GM19372 (cell line): ENCODE data around the gene HOXA3.

Experiments used
- ATAC-seq: cut with Tn5 transposase; IDR thresholded peaks from one replicate; pipeline ENCODE4 v1.9.1; 2021; ENCODE audit warnings: mild to moderate bottlenecking, low read depth, moderate library complexity; ENCODE audit not compliant: unreplicated experiment

The HOXA3 gene

GRCh38 chr7:27106901-27107240 is 45.5 kb downstream of the HOXA3 start:
- no peak for ATAC-seq

DNA sequence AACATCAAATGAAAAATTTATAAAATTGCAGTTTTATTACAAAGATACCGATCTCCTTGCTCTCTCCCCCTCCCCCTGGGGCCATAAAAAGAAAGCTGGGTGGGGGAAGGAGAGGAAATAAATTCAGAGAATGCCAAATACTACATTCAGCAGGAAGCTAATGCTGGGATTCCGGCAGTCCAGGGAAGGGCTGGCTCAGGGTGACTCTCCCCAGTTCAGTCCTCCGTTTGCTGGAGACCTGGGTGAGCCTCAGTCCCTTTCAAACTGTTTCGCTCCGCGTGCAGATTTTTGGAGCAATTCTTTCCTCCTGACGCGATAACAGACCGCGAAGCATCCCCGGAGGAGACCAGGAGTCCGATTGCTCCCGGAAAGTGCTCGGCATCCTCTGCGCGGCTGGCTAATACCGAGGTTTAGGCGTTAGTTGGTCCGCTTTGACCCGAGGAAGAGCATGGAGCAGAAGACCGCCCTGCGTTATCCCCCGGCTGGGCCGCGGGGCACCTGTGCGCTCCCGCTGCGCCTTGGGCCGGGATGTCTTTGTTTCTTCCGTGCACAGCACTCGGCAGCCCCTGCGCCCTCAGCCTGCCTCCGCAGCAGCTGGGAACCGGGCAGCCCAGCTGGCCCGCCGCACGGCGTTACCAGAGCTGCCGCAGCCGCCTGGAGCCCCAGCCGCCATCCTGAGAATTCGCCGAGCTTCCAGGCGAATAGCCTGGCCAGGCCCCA is 46.0 kb downstream of the HOXA3 start:
- no peak for ATAC-seq

GRCh38 chr7:27105301-27106031 is 46.9 kb downstream of the HOXA3 start:
- ATAC-seq = no peak

DNA sequence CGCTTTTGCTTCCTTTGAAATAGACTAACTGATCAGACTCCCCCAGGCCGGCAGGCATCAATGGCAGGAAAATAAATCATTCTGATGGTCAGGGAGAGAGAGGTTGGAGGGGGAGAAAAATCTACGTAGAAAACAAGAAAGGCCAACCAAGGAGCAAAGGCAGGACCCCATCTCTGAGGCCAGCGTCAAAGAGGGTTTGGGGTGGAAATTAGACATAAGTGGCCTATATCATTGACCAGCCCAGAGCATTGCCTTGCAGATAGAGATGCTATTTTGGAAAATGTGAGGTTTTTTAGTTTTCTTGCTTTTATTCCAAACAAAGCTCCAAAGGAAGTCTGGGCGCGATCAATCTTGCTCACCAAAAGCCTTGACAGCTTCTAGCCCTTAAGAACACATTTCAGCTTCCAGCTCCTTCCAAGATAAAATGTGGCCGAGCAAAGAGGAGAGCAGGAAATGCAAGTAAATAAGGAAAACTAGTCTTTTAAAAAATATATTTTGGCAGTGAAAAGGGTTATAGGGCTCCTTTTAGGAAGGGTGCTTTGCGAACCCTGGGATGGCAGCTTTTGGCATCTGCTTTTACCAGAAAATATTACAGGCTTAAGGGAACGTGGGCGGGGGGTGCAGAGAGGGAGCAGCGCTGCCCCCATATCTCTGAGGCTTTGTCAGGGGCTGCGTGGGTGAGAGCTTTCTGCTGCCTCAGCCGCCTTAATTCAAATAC is 47.9 kb downstream of the HOXA3 start:
- ATAC-seq = no peak

GRCh38 chr7:27103489-27104226 is 48.7 kb downstream of the HOXA3 start:
- no peak for ATAC-seq

DNA sequence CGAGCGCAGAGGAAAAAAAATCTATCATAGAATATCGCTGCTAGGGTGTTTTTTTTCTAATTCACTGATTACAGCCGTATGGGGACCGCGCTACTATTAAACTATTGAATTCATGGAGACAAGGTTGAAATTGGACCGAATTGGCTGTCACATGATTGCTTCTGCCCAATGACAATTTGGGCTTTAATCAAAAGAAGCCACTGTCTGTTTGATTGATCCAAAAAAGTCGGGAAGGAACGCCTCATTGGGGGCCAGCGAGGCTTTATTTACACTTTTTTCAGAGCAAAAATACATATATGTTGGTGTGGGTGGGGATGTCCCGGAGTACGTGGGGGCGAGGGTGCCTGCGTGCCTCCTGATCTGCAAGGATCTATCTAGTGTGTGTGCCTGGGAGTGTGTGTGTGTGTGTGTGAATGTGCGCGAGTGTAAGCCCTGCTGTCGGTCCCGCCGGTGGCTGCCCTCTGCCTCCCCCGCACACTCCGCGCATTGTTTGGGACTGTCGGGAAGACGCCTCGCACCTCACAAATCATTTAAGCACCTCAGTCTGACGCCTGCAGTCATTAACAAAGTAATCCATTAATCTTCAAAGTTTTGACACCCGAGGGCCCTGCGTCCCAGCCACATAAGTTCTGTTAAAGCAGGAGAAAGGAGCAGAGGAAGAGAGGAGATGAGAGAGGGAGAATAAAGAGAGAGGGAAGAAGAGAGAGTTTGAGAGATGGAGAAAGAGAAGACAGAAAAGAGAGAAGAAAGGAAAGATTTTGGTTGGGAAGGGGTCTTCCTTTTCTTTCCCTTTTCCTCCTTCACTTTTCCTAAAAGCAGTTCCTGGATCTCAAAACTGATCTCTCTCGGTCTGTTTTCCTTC is 49.6 kb downstream of the HOXA3 start, which contains the start of gene HOXA2:
HOXA2 (minus strand) TSS at position 103 of the 862 bp plus-strand sequence. CDS start 183 bp downstream, outside the sequence.
- no peak for ATAC-seq

GRCh38 chr7:27101957-27102580 is 50.3 kb downstream of the HOXA3 start:
- no peak for ATAC-seq

DNA sequence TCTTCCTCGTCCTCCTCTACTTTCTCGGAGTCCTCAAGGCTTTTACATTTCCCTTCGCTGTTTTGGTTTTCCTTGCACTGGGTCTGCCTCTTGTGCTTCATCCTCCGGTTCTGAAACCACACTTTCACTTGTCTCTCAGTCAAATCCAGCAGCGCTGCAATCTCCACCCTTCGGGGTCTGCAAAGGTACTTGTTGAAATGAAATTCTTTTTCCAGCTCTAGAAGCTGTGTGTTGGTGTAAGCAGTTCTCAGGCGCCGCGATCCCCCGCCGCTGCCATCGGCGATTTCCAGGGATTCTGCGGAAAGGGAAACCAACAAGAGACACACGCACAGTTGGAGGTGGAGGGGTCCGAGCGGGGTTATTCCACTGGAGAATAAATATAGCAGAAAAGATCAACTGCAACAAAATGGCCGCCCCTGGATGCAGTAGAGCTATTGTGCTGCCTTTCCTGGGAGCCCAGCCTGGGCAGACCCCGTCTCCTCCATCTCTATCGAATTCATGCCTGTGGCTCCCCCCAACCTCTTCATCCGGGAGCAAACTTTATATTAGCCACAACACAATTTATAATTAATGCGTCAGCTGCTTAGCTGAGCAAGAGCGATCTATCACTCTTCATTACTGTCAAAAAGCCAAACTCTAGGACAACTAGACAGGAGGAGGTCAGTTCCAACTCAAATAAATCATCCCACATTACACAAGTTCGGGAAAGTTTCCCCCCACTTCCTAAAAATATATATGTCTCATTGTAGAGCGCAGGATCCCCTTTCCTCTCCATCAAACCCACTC is 51.0 kb downstream of the HOXA3 start:
- no peak for ATAC-seq

DNA sequence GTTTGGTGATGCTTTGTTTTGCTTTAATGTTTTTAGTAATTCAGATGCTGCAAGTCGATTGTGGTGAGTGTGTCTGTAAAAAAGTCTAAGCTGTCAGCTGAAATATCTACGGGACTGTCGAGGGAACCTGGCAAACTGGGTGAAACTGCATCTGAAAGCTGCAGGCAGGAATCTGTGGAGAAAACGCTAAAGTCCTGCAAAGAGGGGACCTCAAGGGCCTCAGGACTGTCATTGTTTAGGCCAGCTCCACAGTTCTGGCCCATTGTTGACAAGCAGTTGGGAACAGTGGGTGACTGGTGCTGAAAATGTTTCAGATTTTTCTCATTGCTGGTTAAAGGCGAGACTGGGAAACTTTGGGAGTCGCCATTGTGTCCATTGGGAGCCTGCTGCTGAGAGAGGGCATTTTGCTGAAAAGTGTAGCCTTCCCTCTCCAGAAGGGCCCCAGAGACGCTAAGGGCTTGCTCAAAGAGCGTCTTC is 51.7 kb downstream of the HOXA3 start:
- no peak for ATAC-seq

DNA sequence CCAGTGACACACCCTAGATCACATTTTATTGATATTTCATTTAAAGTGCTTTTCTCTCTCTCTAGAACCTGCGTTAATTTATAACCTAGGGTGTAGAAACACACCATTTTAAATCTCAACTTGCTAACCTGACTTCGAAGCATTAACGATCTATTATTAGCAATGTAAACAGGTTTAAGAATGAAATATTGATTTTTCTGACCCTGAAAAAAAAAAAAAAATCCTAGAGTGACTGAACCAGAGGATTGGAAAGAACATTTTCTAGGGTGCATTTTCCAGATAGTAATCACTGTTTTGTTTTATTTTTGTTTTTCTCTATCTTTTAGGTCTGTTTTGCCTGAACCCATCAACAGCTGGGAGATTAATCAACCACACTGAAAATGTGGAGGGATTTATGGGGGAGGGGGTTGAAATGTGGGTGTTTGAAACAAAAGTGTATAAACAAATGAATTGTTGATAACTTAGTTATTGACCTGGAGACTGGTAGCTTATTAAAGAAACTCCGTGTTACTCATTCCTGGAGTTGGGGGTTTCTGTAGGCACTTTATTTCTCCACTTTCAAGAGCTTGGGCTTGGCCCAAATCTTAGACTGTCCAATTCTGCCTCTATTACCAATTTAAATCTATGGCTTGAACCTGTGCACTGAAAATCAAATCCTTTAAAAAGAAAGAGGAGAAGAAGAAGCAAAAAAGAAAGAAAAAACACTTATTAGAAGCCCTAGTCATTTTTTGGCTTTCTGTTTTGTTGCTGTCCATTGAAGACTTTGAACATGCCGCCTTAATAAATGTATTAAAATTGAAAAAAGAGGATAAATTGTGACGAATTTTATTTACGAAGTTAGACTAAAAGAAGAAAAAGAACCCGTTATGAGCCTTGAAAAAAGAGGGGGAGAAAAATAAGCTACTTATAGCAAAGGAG is 52.7 kb downstream of the HOXA3 start:
- ATAC-seq = no peak

DNA sequence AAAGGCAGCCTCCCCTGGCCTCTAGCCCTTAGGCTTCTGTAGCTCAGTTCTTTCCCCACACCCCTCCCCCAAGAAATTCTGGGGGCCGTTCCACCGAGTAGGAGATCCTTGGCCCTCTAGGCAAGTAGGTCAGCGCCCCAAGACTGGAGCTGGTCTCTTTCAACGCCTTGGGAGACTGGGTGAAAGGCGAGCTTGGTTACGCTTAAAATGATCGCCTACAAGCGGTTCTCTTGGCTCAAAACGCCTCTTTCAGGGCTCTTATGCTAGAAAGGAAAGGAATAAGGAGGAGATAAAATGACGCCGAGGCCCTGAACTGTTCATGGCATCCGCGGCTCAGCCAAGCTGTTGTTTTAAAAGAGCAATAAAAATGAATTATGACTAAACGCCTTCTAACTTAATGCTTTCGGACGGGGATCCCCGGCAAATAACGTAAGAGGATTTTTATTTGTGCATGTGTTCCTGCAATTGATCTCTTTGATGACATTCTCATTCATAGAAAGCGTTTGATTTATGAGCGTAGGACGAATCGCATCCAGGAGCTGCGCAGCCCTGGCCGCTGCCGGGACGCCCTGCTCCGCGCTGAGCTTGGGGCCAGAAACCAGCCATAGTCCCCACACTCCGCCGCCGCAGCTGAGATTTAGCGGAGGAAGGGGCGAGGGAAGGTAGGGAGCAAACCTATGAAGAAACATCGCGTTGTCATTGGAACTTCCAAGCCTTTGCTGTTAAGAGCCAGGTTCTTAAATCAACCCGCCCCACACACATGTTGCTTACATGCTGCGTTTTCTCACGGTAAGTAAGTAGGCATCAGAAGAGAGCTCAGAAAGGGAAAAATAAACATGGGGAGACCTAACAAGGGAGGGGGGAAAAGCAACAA is 53.6 kb downstream of the HOXA3 start:
- ATAC-seq = no peak

- no peak for ATAC-seq
Observed at GRCh38 chr7:27097686-27098577, 54.5 kb downstream of the HOXA3 start.

DNA sequence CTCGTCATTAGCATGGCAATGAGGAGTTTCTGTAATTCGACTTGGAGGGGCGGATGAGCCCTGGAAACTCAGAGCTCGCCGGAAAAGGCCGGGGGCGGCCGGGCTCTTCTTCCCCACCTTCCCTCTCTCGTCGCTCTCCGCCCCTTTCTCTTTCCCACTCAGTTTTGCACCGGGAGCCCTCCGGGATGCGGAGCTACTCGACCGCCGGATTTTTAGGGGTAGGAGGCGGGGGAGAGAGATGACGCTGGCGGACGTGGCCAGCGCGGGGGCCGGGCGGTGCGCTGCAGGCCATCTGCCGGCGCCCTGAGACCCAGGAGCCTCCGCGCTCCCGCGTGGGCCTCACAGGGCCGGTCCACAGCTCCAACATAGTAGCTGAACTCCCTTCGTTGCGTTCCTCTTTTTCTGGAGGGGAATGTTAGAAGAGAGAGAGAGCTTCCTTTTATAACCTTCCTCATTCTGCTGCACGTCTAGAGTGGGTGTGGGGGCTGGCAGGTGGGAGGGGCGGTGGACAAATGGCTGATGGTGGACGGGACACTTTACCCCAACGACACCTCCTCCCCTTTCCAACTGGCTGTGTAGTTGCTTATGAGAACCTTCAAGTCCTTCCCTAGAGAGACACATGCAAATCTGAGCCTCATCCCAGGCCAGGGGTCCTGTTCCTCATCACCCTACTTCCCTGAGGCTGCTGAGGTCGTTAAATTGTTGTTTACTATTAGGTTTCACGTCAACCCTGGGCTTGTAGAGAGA is 55.4 kb downstream of the HOXA3 start:
- no peak for ATAC-seq

GRCh38 chr7:27095897-27096767 is 56.3 kb downstream of the HOXA3 start, which contains the start of gene HOXA1:
HOXA1 (minus strand) TSS chr7:27096000; CDS start chr7:27095912, 88 bp downstream.
- peak; percentile 84 for ATAC-seq
